ENCODE measurements around the gene BRD1. TPM values are rescaled to one million over a fixed set of nuclear protein-coding genes. Genes with fewer than 3 reads are reported as not detected.
A peak's percentile ranks its signal among the peaks of the same experiment; 100 is the strongest.

BRD1 gene
- total RNA-seq, 1 donor from 2014 or later, result 27.7 TPM

- no peaks in the 10 kb centered on the region for H3K36me3 Mint-ChIP-seq (ENCODE audit: low read depth)
- H3K9me3 Mint-ChIP-seq (ENCODE audit: low read depth), result peaks cover 14% of the 10 kb centered on the region
- H3K27ac Mint-ChIP-seq (ENCODE audit: unreplicated experiment), result no peak overlapping the region
- H3K4me1 Mint-ChIP-seq (ENCODE audit: low read depth), result no peaks in the 10 kb centered on the region
- peak; percentile 43 for DNase-seq (ENCODE audit: low spot score)
- H3K27me3 Mint-ChIP-seq (ENCODE audit: low read depth), result peaks cover 32% of the 10 kb centered on the region
- H3K4me3 Mint-ChIP-seq (ENCODE audit: unreplicated experiment), result no peak overlapping the region
- no peak for TF ChIP-seq CTCF (IDR thresholded peaks at IDR 0.05)
Observed at GRCh38 chr22:49735411-49735900, 92.2 kb downstream of the BRD1 start.

- Mint-ChIP-seq H3K36me3 (ENCODE audit: low read depth) (no peaks in the 10 kb centered on the region), H3K9me3 (ENCODE audit: low read depth) (peaks cover 12% of the 10 kb centered on the region), H3K4me1 (ENCODE audit: low read depth) (no peaks in the 10 kb centered on the region), H3K27me3 (ENCODE audit: low read depth) (peaks cover 34% of the 10 kb centered on the region), H3K4me3 (ENCODE audit: unreplicated experiment) (no peak overlapping the region), H3K27ac (ENCODE audit: unreplicated experiment) (no peak overlapping the region)
- TF ChIP-seq CTCF (IDR thresholded peaks at IDR 0.05), result no peak
- peak; percentile 81 for DNase-seq (ENCODE audit: low spot score)
Observed at GRCh38 chr22:49734882-49735281, 92.8 kb downstream of the BRD1 start.

DNA sequence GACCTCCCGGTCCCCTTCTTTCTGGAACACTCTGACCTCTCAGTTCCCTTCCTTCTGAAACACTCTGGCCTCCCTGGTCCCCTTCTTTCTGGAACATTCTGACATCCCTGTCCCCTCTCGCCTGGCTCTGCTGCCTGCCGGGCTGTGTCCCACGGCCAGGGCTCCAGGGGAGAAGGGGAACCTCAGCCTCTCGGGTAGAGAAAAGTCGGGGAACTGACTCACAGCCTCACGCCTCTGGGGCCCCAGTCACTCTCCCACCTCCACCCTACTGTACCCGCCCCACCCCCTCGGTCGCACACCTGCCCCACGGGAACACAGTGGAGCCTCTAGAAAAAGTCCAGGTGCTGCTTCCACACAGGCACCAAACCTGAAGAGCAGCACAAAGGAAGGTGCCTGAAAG is 93.3 kb downstream of the BRD1 start:
- Mint-ChIP-seq H3K4me1 (ENCODE audit: low read depth) (no peaks in the 10 kb centered on the region), H3K36me3 (ENCODE audit: low read depth) (no peaks in the 10 kb centered on the region), H3K9me3 (ENCODE audit: low read depth) (peaks cover 11% of the 10 kb centered on the region), H3K27ac (ENCODE audit: unreplicated experiment) (no peak overlapping the region), H3K4me3 (ENCODE audit: unreplicated experiment) (no peak overlapping the region), H3K27me3 (ENCODE audit: low read depth) (peaks cover 32% of the 10 kb centered on the region)
- DNase-seq (ENCODE audit: low spot score), result peak; percentile 57
- TF ChIP-seq CTCF (IDR thresholded peaks at IDR 0.05), result no peak

DNA sequence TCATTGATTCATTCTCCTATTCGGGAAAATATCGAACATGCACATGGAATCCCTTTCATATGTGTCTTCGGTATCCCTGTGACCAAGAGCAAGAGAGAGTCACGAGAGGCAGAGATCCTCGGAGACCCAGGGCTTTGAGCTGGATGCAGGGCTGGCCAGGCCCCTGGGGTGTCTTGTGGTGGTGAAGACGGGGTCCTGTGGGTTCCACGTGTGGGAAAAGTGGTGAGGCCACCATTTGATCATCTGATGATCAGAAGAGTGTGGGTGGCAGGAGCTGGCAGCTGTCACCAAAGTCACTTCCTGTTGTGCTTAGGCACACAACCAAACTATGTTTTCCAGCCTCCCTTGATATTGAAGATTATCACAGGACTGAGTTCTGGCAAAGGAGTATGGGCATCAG is 94.0 kb downstream of the BRD1 start:
- H3K9me3 Mint-ChIP-seq (ENCODE audit: low read depth), result peaks cover 11% of the 10 kb centered on the region
- H3K27ac Mint-ChIP-seq (ENCODE audit: unreplicated experiment), result no peak overlapping the region
- TF ChIP-seq CTCF (IDR thresholded peaks at IDR 0.05), result no peak
- H3K36me3 Mint-ChIP-seq (ENCODE audit: low read depth), result no peaks in the 10 kb centered on the region
- peak; percentile 52 for DNase-seq (ENCODE audit: low spot score)
- H3K27me3 Mint-ChIP-seq (ENCODE audit: low read depth), result peaks cover 33% of the 10 kb centered on the region
- H3K4me1 Mint-ChIP-seq (ENCODE audit: low read depth), result no peaks in the 10 kb centered on the region
- no peak overlapping the region for H3K4me3 Mint-ChIP-seq (ENCODE audit: unreplicated experiment)

GRCh38 chr22:49730656-49731055 is 97.0 kb downstream of the BRD1 start:
- no peak overlapping the region for H3K4me3 Mint-ChIP-seq (ENCODE audit: unreplicated experiment)
- peaks cover 52% of the 10 kb centered on the region for H3K27me3 Mint-ChIP-seq (ENCODE audit: low read depth)
- no peaks in the 10 kb centered on the region for H3K4me1 Mint-ChIP-seq (ENCODE audit: low read depth)
- DNase-seq (ENCODE audit: low spot score), result no peak
- no peak overlapping the region for H3K27ac Mint-ChIP-seq (ENCODE audit: unreplicated experiment)
- H3K9me3 Mint-ChIP-seq (ENCODE audit: low read depth), result peaks cover 11% of the 10 kb centered on the region
- no peak for TF ChIP-seq CTCF (IDR thresholded peaks at IDR 0.05)
- H3K36me3 Mint-ChIP-seq (ENCODE audit: low read depth), result no peaks in the 10 kb centered on the region

Measured in chondrocyte (in vitro differentiated cells).